ELR (cell line): ENCODE measurements around the gene SLC13A3.
A peak's percentile ranks its signal among the peaks of the same experiment; 100 is the strongest.

Experiments
- DNase-seq: peaks from one replicate; pipeline ENCODE4 v3.0.0-alpha.2; 2015; ENCODE audit warnings: low read depth

SLC13A3 gene

DNA sequence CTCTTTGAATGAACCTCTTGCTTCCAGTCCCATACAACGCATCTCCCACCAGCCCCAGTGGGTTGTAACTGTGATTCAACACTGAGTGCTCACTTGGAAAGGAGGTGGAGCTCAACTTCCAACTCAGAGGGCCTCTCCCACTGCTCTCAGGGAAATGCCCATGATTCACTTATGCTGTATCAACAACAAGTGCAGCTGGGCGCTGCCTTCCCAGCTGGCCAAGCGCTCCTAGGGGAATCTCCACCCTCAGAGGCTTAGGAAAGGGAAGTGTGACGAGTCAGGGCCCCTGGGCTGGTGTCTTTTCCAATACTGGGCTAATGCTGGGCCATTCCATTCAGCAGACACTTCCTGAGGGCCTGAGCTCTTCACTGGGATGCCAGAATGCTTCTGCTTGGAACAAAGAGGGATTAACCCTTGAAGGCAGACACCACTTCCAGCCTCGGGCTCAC, 92.7 kb downstream of the SLC13A3 start:
- DNase-seq = peak; percentile 97

GRCh38 chr20:46557231-46557956, 93.9 kb downstream of the SLC13A3 start:
- peak; percentile 76 for DNase-seq

DNA sequence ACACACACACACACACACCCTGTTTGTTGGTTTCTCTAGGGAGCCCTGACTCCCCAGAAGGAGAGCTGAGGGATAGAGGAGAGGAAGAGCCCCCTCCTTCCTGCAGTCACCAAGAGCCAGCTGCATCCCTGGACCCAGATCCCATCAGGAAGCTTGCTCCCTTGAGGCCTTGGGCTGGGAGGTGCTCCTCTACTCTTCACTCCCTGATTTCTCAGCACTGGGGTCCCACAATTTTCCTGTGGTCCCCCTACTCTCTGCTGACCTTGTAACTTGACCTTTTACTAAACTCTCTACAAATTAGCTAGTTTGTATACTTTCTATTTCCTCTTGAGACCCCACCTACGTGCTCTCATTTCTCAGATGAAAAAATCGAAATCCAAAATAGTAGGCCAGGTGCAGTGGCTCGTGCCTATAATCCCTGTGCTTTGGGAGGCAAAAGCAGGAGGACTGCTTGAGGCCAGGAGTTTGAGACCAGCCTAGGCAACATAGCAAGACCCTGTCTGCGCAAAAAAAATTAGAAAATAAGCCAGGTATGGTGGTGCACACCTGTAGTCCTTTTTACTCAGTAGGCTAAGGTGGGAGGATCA, 95.8 kb downstream of the SLC13A3 start:
- DNase-seq = no peak

GRCh38 chr20:46554828-46555227, 96.4 kb downstream of the SLC13A3 start:
- DNase-seq = no peak

GRCh38 chr20:46553926-46554325, 97.3 kb downstream of the SLC13A3 start:
- no peak for DNase-seq

DNA sequence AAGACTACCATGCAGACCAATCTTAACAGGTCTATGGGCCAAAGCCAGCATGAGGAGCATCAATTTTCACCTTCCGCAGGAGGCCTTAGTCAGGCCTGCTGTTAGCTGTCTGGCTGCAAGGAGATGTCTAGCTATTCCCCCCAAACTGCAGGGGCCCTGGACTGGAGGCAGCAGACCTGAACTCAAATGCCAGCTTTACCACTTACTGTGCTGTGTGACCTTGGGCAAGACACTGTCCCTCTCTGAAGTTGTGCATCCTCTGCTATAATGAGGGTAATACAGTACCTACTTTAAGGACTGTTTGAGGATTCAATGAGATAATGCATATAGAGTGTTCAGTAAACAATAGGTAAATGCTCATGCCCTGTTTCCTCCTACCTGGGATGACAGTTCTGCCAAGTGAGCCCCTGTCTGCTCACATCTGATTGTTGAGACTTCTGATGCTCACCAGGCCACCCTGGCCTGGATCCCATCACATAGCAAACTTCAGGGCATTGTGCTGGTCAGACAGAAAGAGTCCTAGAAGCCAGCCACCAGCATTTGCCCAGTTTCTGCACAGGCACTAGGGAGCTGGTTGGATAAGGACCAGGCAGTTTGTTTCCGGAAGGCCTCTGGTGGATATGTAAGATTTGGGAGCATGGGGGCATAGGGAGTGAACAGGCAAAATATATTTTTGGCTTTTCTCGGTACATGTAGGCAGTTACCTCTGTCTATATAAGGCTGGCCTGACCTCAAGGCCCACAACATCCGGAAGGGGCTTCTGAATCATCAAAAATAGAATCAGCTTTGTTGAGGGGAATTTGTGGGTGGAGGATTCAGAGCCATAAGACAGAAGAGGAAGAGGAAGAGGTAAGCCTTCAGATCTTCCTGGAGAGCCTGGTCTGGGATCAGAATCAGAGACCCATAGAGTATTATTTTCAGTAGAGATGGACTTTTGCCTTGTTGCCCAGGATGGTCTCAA, 98.5 kb downstream of the SLC13A3 start:
- DNase-seq = peak; percentile 33

DNA sequence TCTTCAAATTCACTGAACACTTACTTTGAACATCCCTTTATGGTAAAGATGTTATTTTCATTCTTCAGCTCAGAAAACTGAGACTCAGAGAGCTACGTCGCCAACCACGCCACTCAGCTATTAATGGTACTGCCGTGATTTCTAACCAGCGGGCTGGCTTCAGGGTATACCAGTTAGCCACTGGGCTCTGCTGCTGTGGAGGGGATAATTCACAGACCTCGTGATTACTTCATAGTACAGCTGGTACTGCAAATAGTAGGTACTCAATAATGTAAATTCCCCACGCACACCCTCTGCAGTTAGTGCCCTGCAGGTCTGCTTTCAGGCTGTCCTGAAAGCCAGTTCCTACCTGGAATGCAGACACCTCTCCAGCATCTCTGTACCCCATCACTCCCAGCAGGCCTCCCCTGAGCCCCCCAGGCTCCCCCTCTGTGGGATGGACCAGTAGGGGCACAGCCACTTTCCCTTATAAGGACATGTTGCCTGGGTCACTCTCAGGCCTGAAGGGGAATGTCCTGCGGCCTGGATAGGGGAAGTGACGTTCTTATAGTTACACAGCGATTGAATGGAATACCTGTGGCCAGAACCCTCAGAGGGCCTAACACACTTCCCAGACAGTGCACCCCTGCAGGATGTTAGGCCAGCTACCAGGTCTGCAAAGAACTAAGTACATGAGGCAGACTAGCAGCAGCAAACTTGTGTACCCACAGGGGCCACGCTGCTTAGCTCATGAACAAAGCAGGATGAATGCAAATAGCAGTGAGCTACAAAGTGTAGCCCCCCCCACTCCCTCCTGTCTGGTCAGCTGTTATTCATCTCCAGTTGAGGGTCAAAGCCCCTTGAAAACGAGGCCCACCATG, 99.5 kb downstream of the SLC13A3 start:
- no peak for DNase-seq

DNA sequence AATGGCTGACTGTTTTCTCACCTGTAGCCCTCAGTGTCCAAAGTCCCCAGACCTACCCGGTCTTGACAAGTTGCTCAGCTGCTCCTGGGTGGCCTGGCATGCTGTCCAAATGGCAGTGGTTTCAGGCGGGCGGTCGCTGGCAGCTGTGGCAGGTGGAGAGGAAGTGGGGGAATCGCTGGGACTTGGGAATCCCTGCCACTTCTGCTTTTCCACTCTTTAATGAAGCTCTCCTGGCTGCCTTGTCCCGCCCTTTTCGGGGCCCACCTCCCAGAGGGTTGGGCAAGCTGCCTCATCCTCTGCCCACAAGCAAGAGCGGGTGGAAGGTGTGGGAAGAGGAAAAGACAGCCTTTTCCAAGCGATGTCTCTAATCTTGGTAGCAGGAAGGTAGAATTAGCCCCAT, 100.8 kb downstream of the SLC13A3 start, which contains the start of gene OCSTAMP:
Gene OCSTAMP, minus strand, starts transcription at position 194 of the 400 bp plus-strand sequence. Its CDS starts 94 bp downstream, at position 100.
- no peak for DNase-seq

DNA sequence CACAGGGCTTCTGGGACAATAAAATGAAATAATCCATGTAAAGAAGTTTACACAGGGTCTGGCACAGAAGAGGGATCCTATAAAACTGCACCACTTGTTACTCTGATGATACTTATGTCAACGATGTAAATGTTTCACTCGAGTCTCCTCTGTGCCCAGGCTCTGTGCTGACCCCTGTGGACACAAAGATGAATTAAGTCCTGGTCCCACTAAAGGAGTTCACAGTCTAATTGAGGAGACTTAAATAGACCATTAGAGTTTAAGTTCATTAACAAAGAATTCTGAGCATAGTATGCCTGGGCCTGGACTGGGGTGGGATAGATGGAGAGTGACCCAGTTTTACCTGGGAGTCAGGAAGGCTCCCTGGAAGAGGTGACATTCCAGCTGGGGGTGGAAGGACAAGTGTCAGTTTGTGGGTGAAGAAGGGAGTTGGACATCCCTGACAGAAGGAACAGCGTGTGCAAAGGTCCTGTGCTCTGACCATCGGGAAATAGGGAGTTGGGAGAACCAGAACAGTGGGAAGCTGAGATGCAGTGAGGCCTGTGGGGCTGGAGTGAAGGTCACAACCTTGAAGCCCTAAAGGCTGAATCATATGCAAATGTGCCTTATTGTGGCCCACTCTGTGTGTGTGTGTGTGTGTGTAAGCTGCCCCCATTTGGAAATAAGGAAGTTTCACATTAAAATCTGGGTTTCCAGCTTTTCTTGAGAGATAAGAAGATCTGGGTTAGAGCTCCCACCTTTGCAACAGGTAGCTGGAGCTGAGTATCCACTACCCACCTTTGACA, 101.9 kb downstream of the SLC13A3 start:
- no peak for DNase-seq

DNA sequence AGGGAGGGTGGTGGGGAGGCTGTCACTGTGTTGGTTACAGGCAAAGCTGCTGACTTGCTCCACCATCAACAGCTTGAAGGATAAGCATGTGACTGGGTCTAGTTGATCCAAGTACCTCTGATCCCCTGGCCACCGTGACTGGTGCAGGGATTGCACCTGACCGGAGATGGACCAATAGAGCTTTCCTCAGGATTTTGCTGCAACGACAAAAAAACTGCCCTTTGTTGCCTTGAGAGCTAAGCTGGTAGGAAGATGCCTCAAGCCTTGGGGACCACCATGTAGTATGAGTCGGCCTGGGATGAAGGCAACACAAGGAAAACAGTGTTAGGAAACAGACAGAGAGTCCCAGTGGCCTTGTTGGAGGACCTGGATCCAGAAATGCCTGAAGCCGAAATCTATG, 102.6 kb downstream of the SLC13A3 start:
- no peak for DNase-seq

GRCh38 chr20:46547995-46548394, 103.3 kb downstream of the SLC13A3 start:
- DNase-seq = no peak

- no peak for DNase-seq
These were observed 104.3 kb downstream of the SLC13A3 start for GRCh38 chr20:46546936-46547335.

DNA sequence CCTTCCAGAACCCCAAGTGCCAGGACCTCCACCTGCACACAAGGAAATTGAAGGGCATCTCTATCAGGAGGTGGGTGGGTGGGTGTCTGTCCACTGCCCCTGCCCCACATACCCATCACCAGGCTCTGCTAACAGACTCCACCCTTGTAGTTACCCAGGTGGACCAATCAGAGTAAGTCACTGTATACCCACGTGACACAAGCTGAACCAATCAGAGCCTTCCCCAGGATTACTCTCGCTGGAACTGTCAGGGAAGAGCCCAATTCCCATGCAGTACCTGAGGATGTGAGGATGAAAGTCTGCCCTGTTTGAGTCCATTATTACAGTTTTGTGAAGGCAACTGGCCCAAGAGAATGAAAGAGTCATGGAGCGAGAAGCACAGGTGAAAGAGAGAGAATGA, 105.0 kb downstream of the SLC13A3 start:
- no peak for DNase-seq

DNA sequence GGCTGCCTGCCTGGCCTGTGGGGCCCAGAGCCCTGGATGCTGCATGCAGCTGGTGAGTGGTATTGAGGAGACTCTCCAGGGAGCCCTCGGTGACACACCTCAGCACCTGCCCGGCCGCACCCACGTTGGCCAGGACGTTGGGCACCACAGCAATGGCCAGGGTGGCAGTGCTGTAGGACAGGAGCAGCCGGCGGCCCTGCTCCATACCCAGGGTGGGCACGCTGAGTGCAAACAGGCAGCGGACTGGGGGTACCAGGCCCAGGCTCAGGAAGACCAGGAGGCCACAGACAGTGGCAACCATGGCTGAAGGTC, 105.5 kb downstream of the SLC13A3 start:
- DNase-seq = no peak

GRCh38 chr20:46545077-46545826, 106.0 kb downstream of the SLC13A3 start:
- peak; percentile 21 for DNase-seq

GRCh38 chr20:46544576-46544975, 106.7 kb downstream of the SLC13A3 start:
- DNase-seq = no peak

DNA sequence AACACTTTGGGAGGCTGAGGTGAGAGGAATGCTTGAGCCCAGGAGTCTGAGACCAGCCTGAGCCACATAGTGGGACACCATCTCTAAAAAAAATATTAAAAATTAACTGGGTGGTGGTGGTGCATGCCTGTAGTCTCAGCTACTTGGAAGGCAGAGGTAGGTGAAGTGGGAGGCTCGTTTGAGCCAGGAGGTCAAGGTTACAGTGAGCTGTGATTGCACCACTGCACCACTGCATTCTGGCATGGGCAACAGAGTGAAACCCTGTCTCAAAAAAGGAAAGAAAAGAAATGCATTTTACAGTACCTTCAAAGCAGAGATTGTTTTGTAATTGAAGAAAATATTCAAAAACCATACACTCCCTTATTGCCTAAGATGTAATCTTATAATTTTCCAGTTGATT, 107.3 kb downstream of the SLC13A3 start:
- DNase-seq = no peak

DNA sequence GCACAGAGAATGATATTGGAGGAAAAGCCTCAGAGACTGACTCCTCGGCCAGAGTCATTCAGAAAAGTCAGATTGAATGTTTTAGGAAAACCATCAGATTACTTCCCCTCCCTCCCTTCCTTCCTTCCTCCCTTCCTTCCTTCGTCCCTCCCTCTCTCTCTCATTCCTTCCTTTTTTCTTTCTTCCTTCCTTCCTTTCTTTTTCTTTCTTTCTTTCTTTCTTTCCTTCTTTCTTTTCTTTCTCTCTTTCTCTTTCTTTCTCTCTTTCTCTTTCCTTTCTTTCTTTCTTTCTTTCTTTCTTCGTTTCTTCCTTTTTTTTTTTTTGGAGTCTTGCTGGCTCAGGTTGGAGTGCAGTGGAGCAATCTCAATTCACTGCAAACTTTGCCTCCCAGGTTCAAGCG, 108.2 kb downstream of the SLC13A3 start:
- DNase-seq = no peak

DNA sequence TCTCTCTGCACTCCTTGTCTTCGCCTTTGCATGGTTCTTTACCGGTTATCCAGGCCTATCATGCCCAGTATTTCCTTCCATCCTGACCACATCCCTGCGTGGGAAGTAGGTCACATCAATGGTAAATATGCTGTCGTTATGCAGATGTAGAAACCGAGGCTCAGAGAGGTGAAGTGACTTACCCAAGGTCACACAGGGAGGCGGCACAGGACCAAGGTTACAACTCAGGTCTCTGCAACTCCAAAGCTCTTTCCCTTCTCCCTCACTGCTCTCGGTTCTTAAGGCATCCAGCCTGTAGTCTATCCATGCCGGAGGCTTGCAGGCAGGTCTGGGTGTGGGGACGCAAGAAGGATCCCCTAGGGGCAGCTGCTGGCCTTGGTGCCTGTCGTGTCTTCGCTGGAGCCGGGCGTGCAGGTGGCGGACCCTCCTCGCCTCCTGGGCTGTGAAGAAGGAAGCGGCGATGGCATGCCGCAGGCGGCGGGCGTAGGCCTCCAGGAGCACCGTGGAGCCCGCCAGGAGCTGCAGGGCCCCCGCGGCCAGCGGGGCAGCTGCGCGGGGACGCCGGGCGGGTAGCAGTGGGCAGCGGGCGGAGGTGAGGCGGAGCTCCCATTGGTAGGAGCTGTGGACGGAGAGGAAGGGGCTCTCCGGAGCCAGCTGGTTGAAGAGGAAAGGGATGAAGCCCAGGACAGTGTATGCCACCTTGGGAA, 109.9 kb downstream of the SLC13A3 start:
- DNase-seq = no peak

GRCh38 chr20:46539113-46539512, 112.1 kb downstream of the SLC13A3 start:
- DNase-seq = no peak
